CD14-positive monocyte (primary cell): ENCODE measurements around the gene AFF1. TPM values are rescaled to one million over a fixed set of nuclear protein-coding genes. Genes with fewer than 3 reads are reported as not detected.

Experiments
- DNase-seq, 3 donors: peaks; one replicate each; pipeline ENCODE4 v3.0.0-alpha.2; 2011 to 2022
- H2AFZ ChIP-seq: 2 replicates; pipeline ENCODE4 v1.6.0; 2012; ENCODE audit warnings: mild to moderate bottlenecking, low read depth, low read length, inconsistent platforms; ENCODE audit not compliant: insufficient read depth, poor library complexity, severe bottlenecking
- H3K27ac ChIP-seq, 2 donors: 1 replicate in 1 of 2; 2 replicates in 1 of 2; pipeline ENCODE4 v1.5.1; 2012 to 2013; ENCODE audit warnings: low read length in 2 of 2, control low read depth in 1 of 2, inconsistent platforms in 1 of 2, low read depth in 1 of 2, mild to moderate bottlenecking in 1 of 2
- H3K27me3 ChIP-seq, 2 donors: one replicate each; pipeline versions ENCODE4 v1.6.0 to v1.6.1; 2011 to 2013; ENCODE audit warnings: low read length in 2 of 2; ENCODE audit not compliant: control insufficient read depth in 2 of 2, insufficient read depth in 2 of 2
- H3K36me3 ChIP-seq, 2 donors: replicated peaks in 1 of 2; 1 replicate in 1 of 2; 2 replicates in 1 of 2; pipeline versions ENCODE4 v1.5.1 to v1.6.1; 2012 to 2013; ENCODE audit warnings: low read length in 2 of 2, control low read depth in 1 of 2, inconsistent platforms in 1 of 2, mild to moderate bottlenecking in 1 of 2; ENCODE audit not compliant: insufficient read depth in 2 of 2, control insufficient read depth in 1 of 2
- H3K4me1 ChIP-seq, 2 donors: 1 replicate in 1 of 2; 2 replicates in 1 of 2; pipeline versions ENCODE4 v1.5.1 to v1.6.1; 2012 to 2013; ENCODE audit warnings: low read length in 2 of 2, control low read depth in 1 of 2, inconsistent platforms in 1 of 2, mild to moderate bottlenecking in 1 of 2, moderate library complexity in 1 of 2; ENCODE audit not compliant: insufficient read depth in 2 of 2, control insufficient read depth in 1 of 2
- H3K4me2 ChIP-seq: replicated peaks from 2 replicates; pipeline ENCODE3; 2012; ENCODE audit warnings: low read length, moderate library complexity, mild to moderate bottlenecking; ENCODE audit not compliant: poor library complexity, severe bottlenecking; ENCODE audit errors: extremely low read depth
- H3K4me3 ChIP-seq, 3 experiments: fragments of 200-600 bp in 1 of 3; sonication (generic) in 1 of 3; replicated peaks in 1 of 3; 1 replicate in 2 of 3; 2 replicates in 1 of 3; pipeline ENCODE4 v1.5.1; 2011 to 2013; ENCODE audit warnings: low read length in 3 of 3, mild to moderate bottlenecking in 3 of 3, control low read depth in 2 of 3, low read depth in 2 of 3, inconsistent platforms in 1 of 3, moderate library complexity in 1 of 3
- H3K79me2 ChIP-seq: 2 replicates; pipeline ENCODE4 v1.6.0; 2012; ENCODE audit warnings: mild to moderate bottlenecking, control low read depth, inconsistent platforms, low read length, moderate library complexity; ENCODE audit not compliant: insufficient read depth
- H3K9ac ChIP-seq: 2 replicates; pipeline ENCODE4 v1.6.0; 2017; ENCODE audit warnings: low read length, mild to moderate bottlenecking; ENCODE audit not compliant: insufficient read depth, poor library complexity, severe bottlenecking
- H3K9me3 ChIP-seq, 2 donors: replicated peaks in 1 of 2; 1 replicate in 1 of 2; 2 replicates in 1 of 2; pipeline versions ENCODE4 v1.5.1 to v1.6.1; 2012 to 2013; ENCODE audit warnings: low read length in 2 of 2, control low read depth in 1 of 2; ENCODE audit not compliant: control insufficient read depth in 1 of 2, insufficient read depth in 1 of 2
- H4K20me1 ChIP-seq: 2 replicates; pipeline ENCODE4 v1.6.0; 2012; ENCODE audit warnings: mild to moderate bottlenecking, low read length, control low read depth, moderate library complexity; ENCODE audit not compliant: insufficient read depth
- H3K27ac Mint-ChIP-seq, 7 donors: one replicate each; pipeline ENCODE4 v1.8.0; 2020; ENCODE audit warnings: mild to moderate bottlenecking in 7 of 7, mixed read lengths in 7 of 7, moderate library complexity in 6 of 7, inconsistent platforms in 2 of 7
- H3K27me3 Mint-ChIP-seq, 3 donors: one replicate each; pipeline ENCODE4 v1.8.0; 2021 to 2022; ENCODE audit warnings: low read depth in 3 of 3, mild to moderate bottlenecking in 3 of 3, mixed read lengths in 3 of 3, moderate library complexity in 3 of 3, inconsistent platforms in 1 of 3
- H3K36me3 Mint-ChIP-seq, 2 donors: one replicate each; pipeline ENCODE4 v1.8.0; 2020; ENCODE audit warnings: mixed read lengths in 2 of 2, inconsistent platforms in 1 of 2, mild to moderate bottlenecking in 1 of 2
- H3K4me1 Mint-ChIP-seq: one replicate; pipeline ENCODE4 v1.8.0; 2020; ENCODE audit warnings: mild to moderate bottlenecking, mixed read lengths
- H3K4me3 Mint-ChIP-seq, 2 donors: one replicate each; pipeline ENCODE4 v1.8.0; 2020; ENCODE audit warnings: mild to moderate bottlenecking in 2 of 2, mixed read lengths in 2 of 2, moderate library complexity in 1 of 2
- H3K9me3 Mint-ChIP-seq, 7 donors: one replicate each; pipeline ENCODE4 v1.8.0; 2020 to 2022; ENCODE audit warnings: mixed read lengths in 7 of 7, mild to moderate bottlenecking in 6 of 7, moderate library complexity in 6 of 7, inconsistent platforms in 2 of 7
- WGBS: methylation state at CpG from one replicate; pipeline ENCODE4 v1.1.5; 2013; ENCODE audit warnings: missing lambda C conversion rate; ENCODE audit not compliant: insufficient coverage; 5-methylcytosine and 5-hydroxymethylcytosine counted together
- intact Hi-C, 2 donors: fragments of 100-400 bp; cut with micrococcal nuclease; formaldehyde crosslinking; loops; one replicate each; pipeline versions ENCODE4 v1.15.0 to v1.15.1; 2023
- polyA plus RNA-seq, 3 donors: library from polyadenylated mRNA; depleted of rRNA in 1 of 3; unstranded in 2 of 3; stranded (reverse) in 1 of 3; fragments of 300-500 nt in 2 of 3; fragments of >200 nt in 1 of 3; fragmentation: Illumina TruSeq in 2 of 3; gene quantifications; 1 replicate in 2 of 3; 2 replicates in 1 of 3; pipeline ENCODE4 v1.2.3, GENCODE V29; 2012 to 2021
- TF ChIP-seq, protein P1 (sequence below): fragments of 200-600 bp; IDR thresholded peaks from one replicate; pipeline ENCODE4 v1.8.0; 2022; ENCODE audit warnings: antibody characterized with exemption, mild to moderate bottlenecking

The AFF1 gene
- polyA plus RNA-seq, 3 donors = 7.5 to 20.9 (median 16.3) TPM

DNA sequence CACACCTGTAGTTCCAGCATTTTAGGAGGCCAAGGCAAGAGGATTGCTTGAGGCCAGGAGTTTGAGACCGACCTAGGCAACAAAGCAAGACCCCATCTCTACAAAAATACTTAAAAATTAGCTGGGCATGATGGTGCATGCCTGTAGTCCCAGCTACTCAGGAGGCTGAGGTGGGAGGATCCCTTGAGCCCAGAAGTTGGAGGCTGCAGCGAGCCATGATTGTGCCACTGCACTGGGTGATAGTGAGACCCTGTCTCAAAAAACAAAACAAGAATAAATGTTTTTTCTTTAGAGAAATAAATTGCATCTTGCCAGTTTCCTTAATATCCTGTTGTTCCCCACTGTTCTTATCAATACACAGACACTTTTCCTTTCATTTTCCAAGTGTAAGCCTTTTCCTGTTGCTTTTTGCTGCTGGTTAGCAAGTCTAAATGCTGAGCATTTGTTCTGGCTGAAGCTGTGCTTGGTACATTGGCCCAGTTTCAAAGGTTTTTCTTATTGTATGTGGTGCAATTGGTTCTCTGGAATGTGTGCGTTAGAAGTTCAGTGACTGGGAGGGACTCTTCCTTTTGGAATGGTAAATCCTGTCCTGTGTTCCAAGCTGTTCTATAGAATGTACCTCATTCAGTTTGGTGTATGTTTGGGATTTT lies 98.2 kb downstream of the AFF1 start:
- peaks cover 99% of the 10 kb centered on the region for H3K79me2 ChIP-seq
- no peak overlapping the region for H3K4me3 ChIP-seq
- no peak overlapping the region for H3K4me3 Mint-ChIP-seq
- H3K27me3 Mint-ChIP-seq = no peaks in the 10 kb centered on the region
- H3K27ac Mint-ChIP-seq = no peak overlapping the region
- 94% methylated on average over 2 of the region's 3 CpGs for WGBS
- no peaks in the 10 kb centered on the region for H3K9me3 Mint-ChIP-seq
- DNase-seq = no peak
- TF ChIP-seq, protein P1, sequence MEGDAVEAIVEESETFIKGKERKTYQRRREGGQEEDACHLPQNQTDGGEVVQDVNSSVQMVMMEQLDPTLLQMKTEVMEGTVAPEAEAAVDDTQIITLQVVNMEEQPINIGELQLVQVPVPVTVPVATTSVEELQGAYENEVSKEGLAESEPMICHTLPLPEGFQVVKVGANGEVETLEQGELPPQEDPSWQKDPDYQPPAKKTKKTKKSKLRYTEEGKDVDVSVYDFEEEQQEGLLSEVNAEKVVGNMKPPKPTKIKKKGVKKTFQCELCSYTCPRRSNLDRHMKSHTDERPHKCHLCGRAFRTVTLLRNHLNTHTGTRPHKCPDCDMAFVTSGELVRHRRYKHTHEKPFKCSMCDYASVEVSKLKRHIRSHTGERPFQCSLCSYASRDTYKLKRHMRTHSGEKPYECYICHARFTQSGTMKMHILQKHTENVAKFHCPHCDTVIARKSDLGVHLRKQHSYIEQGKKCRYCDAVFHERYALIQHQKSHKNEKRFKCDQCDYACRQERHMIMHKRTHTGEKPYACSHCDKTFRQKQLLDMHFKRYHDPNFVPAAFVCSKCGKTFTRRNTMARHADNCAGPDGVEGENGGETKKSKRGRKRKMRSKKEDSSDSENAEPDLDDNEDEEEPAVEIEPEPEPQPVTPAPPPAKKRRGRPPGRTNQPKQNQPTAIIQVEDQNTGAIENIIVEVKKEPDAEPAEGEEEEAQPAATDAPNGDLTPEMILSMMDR = no peak
- H3K4me1 Mint-ChIP-seq = peaks cover 22% of the 10 kb centered on the region
- no peaks in the 10 kb centered on the region for H3K27me3 ChIP-seq
- H3K4me1 ChIP-seq = peaks cover 0 to 18% of the 10 kb centered on the region in 2 donors
- no peaks in the 10 kb centered on the region for H3K9me3 ChIP-seq
- peaks cover 100% of the 10 kb centered on the region for H4K20me1 ChIP-seq
- no peak overlapping the region for H3K9ac ChIP-seq
- H3K36me3 ChIP-seq = no peaks in the 10 kb centered on the region
- H3K36me3 Mint-ChIP-seq = peaks cover 3 to 4% of the 10 kb centered on the region in 2 donors
- no peak overlapping the region for H3K4me2 ChIP-seq
- H3K27ac ChIP-seq = no peak overlapping the region
- no peak overlapping the region for H2AFZ ChIP-seq
- intact Hi-C loops = no loop called here

DNA sequence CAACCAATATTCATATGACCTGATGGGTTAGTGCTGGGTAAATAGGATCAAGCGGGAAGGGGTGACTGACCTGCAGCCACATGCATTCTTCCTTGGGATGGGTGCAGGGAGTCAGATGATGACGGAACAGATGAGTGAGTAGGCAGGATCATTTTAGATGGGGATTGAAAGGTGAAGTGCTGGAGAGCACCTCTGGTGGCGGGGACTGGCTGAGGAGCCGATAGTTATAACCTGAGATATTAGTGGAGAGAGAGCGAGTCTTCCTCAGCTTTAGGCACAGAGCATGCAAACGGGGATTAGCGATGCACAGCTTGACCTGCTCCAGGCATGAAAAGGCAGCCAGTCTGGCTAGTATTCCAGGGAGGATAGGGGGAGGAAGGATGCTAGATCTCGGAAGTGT lies 99.1 kb downstream of the AFF1 start:
- Histone ChIP-seq H3K36me3 (no peaks in the 10 kb centered on the region), H3K4me2 (no peak overlapping the region), H3K9me3 (no peaks in the 10 kb centered on the region), H3K27ac (no peak overlapping the region), H3K27me3 (no peaks in the 10 kb centered on the region), H3K79me2 (peaks cover 99% of the 10 kb centered on the region), H3K4me1 (peaks cover 0 to 18% of the 10 kb centered on the region in 2 donors), H4K20me1 (peaks cover 100% of the 10 kb centered on the region), H2AFZ (no peak overlapping the region), H3K9ac (no peak overlapping the region), H3K4me3 (no peak overlapping the region)
- no peaks in the 10 kb centered on the region for H3K9me3 Mint-ChIP-seq
- H3K4me3 Mint-ChIP-seq = no peak overlapping the region
- H3K4me1 Mint-ChIP-seq = peaks cover 29% of the 10 kb centered on the region
- H3K36me3 Mint-ChIP-seq = peaks cover 3 to 4% of the 10 kb centered on the region in 2 donors
- WGBS = 100% methylated on average over 6 of the region's 8 CpGs
- TF ChIP-seq, protein P1 = no peak
- H3K27ac Mint-ChIP-seq = no peak overlapping the region
- no peaks in the 10 kb centered on the region for H3K27me3 Mint-ChIP-seq
- DNase-seq = no peak
- intact Hi-C loops = no loop called here
